Fibroblast of skin of abdomen (primary cell): ENCODE measurements around the gene CTPS1. TPM values are rescaled to one million over a fixed set of nuclear protein-coding genes. Genes with fewer than 3 reads are reported as not detected.
A peak's percentile ranks its signal among the peaks of the same experiment; 100 is the strongest.

Experiments
- DNase-seq: peaks from one replicate; pipeline ENCODE4 v3.0.0-alpha.2; 2013
- polyA plus RNA-seq, 2 experiments: library from polyadenylated mRNA; unstranded; fragments of 120-200 nt; gene quantifications; one replicate each; pipeline ENCODE4 v1.2.1, GENCODE V29; 2013; ENCODE audit not compliant: insufficient read length in 2 of 2

The CTPS1 gene, protein sequence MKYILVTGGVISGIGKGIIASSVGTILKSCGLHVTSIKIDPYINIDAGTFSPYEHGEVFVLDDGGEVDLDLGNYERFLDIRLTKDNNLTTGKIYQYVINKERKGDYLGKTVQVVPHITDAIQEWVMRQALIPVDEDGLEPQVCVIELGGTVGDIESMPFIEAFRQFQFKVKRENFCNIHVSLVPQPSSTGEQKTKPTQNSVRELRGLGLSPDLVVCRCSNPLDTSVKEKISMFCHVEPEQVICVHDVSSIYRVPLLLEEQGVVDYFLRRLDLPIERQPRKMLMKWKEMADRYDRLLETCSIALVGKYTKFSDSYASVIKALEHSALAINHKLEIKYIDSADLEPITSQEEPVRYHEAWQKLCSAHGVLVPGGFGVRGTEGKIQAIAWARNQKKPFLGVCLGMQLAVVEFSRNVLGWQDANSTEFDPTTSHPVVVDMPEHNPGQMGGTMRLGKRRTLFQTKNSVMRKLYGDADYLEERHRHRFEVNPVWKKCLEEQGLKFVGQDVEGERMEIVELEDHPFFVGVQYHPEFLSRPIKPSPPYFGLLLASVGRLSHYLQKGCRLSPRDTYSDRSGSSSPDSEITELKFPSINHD
- 66.8 TPM for polyA plus RNA-seq (2013, experiment 1 of 2; ENCODE audit: insufficient read length)
- polyA plus RNA-seq (2013, experiment 2 of 2; ENCODE audit: insufficient read length): 65.1 TPM

DNA sequence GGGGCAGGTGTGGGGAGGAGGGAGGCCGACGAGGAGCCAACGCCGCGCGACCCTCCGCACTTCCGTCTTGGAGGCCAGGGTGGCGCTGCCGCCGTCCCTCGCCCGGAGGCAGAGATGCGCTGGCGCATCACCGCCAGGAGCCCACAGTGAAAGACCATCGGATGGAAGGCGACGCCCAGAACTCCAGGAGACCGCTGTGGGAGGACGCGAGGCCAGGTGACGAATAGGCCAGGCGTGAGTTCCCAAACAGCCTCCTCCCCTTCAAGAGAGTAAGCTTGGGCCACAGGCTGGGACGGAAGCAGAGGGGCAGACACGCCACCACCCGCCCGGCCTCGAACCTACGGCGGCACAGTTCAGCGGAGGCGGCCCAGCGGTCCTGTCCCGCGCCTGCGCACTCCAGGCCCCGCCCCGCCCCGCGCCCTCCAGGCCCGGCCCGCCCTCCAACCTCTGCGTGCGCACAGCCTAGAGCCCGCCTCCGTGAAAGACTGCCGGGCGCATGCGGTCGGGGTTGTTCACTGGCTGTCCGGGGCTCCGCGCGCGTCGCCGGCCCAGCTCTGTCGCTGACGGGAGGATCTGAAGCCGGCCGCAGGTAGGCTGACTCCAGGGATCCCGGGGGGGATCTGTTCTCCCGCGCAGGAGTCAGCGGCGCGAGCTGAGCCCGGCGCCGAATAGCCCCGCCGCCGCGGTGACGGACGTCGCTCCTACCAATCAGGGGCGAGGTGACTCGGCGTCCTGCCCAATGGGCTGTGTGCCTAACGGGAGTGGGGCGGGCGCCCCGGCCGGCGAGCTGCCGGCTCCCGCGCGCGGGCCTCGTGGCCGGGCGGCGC lies at the start of gene CTPS1:
Gene CTPS1 (plus strand): TSS at position 456 of the 827 bp plus-strand sequence. CDS start 3,595 bp downstream, outside the sequence.
- DNase-seq: peak; percentile 95

GRCh38 chr1:40930174-40930964 lies 49.1 kb upstream of the CTPS1 start:
- no peak for DNase-seq

GRCh38 chr1:40931601-40932000 lies 47.9 kb upstream of the CTPS1 start:
- DNase-seq: no peak

GRCh38 chr1:40932006-40932405 lies 47.5 kb upstream of the CTPS1 start:
- no peak for DNase-seq

- DNase-seq: no peak
Measured at GRCh38 chr1:40936931-40937339, 42.6 kb upstream of the CTPS1 start.

GRCh38 chr1:40938393-40938792 lies 41.1 kb upstream of the CTPS1 start:
- DNase-seq: no peak

GRCh38 chr1:40939320-40940059 lies 40.0 kb upstream of the CTPS1 start:
- no peak for DNase-seq

DNA sequence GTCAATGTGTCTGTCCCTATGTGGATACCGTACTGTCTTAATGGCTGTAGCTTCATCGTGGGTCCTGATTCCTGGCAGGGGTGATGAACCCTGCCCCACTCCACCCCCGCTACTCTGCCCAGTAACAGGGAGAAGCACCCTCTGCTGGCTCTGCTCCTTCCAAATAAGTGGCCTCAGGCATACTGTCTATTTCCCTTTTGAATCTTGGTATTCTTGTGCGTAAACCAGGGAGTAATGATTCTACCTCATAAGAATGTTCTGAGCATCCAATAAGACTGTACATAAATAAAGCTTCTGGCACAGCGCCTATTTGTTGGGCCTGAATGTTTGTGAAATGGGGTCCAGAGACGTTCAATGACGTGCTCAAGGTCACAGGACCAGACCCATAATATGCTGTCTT lies 35.2 kb upstream of the CTPS1 start:
- DNase-seq: no peak

DNA sequence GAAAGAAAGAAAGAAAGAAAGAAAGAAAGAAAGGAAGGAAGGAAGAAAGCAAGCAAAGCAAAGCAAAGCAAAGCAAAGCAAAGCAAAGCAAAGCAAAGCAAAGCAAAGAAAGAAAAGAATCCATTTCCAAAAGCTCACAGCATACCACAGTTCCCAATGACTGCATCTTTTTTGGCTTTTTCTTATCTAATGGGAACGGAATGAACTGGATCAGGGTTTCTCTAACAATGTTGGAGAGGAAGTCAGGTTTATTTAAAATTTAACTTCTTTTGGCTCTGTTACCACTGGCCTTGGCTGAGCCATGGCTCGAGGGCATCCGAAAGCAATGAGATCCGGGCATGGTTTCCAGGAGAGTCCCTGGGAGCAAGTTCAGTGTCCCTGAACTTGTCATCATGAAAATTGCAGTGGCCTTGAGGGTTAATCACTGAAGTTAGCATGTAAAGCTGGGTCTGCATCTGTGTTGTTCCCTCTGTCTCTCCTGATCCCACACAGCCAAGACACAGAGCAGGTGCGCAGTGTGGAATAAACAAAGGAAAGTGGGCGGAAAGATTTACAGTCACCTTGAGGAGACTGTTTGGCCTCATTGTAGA lies 34.6 kb upstream of the CTPS1 start:
- DNase-seq: no peak

DNA sequence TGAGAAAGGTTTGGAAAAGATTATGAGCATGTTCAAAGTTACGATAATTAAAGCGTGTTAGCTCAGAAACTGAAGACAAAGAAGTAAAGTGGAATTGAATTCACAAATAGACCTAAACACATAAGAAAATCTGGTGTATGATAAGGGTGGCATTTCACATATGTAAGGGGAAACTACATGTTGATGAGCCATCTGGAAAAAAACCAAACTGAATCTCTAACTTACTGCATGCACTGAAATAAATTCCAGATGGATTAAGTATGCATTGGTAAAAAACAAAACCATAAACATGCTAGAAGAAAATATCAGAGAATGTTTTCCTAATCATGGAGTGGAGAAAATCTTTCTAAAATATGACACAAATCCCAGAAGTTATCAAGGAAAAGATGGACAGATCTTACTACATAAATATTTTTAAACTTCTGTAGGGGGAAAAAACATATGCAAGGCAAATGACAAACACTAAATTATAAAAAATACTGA lies 34.0 kb upstream of the CTPS1 start:
- DNase-seq: no peak

DNA sequence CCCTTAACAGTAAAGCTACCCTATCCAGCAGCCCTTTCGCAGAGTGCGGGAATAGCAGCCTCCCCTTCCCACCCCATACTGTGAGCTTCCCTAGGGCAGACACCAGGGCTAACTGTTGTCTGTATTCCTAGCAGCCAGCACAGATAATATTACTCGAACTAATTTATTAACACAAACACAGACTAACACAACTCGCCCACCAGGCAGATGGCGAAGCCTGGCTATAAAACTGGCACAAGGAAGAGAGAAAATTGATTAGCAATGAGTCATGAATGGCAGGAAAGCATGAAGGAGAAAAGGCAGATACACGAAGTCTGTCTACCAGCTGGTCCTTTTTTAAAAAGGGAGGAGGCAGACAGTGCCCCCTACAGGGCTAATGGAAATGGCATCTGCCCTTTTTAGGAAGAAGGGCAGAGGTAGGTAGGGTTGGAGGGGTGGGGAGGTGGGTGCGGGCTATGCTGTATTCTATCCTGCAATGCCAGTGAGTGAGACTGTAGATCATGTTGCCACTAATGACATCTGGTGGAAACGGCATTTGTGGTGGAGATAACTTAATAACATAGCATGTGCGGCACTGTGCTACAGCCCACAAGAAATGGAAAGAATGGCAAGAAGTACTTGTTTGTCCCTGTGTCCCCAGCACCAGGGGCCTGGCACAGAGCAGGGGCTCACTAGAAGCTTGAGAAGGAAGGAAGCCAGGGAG lies 30.6 kb upstream of the CTPS1 start:
- DNase-seq: peak; percentile 71

GRCh38 chr1:40949563-40949962 lies 29.9 kb upstream of the CTPS1 start:
- DNase-seq: no peak

- DNase-seq: peak; percentile 36
Measured at GRCh38 chr1:40951943-40952743, 27.4 kb upstream of the CTPS1 start.

DNA sequence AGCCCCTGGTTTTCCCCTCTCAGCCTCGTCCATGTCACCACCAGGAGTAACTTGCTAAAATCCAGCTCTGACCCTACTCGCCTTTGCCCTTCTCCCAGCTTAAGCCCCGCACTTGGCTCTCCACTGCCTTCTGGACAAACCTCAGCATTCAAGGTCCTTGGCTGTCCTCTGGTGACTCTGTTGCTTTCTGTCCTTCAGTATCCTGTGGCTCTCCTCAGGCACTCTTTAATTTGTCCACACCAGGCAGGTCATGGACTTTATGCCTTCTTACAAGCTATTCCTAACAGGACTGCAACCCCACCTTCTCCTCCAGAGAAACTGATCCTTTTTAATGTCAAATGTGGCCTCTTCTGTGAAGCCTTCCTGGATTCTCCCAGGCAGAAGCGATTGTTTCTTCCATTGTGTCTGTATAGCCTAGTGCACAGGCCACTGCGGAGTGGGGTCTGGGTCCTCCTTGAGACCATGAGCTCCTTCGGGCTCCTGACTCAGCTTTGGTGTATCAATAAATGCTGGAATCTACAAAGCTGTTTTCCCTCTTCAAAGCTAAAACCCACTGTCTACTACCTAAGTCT lies 26.7 kb upstream of the CTPS1 start:
- DNase-seq: no peak

DNA sequence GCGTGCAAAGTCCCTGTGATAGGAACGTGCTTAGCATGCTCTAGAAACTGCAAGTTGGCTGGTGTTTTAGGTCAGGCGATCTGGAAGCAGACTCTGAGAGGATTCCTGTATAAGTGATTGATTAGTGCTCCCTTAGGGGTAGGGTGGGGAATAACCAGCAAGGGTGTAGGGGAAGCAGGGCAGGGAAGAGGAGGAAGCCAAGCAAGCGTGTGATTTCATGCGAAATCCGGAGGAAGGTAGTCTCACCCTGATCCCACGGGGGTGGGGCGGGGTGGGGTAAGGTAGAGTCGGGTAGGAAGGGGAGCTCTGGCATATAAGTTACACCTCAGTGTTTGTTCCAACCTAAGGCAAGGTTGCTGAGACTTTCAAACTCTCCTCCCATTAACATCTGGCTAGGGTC lies 24.9 kb upstream of the CTPS1 start:
- no peak for DNase-seq

DNA sequence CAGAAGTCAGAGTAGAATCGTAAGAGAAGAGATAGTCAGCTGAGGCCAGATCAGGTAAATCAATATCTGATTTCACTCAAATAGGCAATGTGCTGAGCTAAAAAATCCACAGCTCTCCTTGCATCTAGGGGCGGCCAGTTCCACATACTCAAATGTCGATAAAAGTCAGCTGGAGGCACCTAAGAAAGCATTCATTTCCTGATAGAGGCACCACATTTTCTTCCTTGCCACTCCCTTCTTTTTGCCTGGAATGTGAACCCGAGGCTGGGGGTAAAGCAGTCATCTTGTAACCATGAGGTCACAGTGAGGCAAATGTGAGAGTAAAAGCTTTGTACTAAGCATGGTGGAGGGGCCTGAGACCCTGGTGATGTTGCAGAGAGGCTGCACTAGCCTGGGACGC lies 24.2 kb upstream of the CTPS1 start:
- DNase-seq: no peak

- no peak for DNase-seq
Measured at GRCh38 chr1:40956407-40956806, 23.1 kb upstream of the CTPS1 start.

DNA sequence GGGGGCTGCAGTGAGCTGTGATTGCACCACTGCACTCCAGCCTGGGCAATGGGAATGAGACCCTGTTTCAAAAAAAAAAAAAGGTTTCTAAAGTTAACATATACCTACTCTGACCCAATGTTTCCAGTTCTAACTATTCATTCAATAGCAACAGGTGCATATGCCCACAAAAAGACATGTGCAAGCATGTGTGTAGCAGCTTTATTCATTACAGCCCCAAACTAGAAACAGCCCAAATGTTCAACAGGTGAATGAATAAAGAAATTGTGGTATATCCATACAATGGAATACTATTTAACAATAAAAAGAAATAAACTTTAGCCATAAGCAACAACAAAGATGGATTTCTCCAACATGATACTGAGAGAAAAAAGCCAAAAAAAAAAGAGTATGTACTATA lies 21.3 kb upstream of the CTPS1 start:
- DNase-seq: no peak

- no peak for DNase-seq
Measured at GRCh38 chr1:40965531-40965930, 14.0 kb upstream of the CTPS1 start.
